ENCODE results near the gene IQCB1. TPM values are rescaled to one million over a fixed set of nuclear protein-coding genes. Genes with fewer than 3 reads are reported as not detected.

The IQCB1 gene
- total and polyA plus RNA-seq, 2 of the 8 experiments (the other 6 are each of a cell fraction or from before 2014, with no cell fraction given), result 21.7 to 31.2 TPM

DNA sequence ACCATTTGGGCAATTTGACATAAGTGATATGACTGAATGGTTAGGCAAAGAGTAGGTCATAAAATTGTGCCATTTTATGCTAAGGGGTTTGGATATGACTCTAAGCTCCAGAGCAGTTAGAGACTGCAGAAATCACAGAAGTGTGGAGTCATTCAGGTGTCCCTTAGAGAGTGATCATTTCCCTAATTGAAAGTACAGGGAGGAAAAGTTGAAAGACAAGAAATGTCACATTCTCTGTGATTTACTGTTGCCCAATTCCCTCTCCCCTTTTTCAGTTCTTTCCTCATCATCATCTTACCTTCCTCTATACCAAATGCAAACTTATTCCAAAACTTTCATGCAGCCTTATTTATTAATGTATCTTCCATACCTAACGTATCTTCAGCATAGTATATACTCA is 82.6 kb downstream of the IQCB1 start (continued):
- TF ChIP-seq HDAC2 (IDR thresholded peaks at IDR 0.05; ENCODE audit: borderline replicate concordance in 1 of 2, low read depth in 2 of 2, low read length in 2 of 2) (no peak), SP1 (IDR thresholded peaks at IDR 0.05; ENCODE audit: low read depth, low read length) (no peak), CTBP2 (IDR thresholded peaks at IDR 0.05; ENCODE audit: borderline replicate concordance, insufficient read depth, insufficient read length, low read length) (no peak), NANOG (IDR thresholded peaks at IDR 0.05; ENCODE audit: insufficient read depth, low read depth, low read length, poor library complexity, severe bottlenecking) (no peak)
- TF ChIP-seq, protein P1, sequence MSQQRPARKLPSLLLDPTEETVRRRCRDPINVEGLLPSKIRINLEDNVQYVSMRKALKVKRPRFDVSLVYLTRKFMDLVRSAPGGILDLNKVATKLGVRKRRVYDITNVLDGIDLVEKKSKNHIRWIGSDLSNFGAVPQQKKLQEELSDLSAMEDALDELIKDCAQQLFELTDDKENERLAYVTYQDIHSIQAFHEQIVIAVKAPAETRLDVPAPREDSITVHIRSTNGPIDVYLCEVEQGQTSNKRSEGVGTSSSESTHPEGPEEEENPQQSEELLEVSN (IDR thresholded peaks at IDR 0.05), result no peak
- TF ChIP-seq, protein P2, sequence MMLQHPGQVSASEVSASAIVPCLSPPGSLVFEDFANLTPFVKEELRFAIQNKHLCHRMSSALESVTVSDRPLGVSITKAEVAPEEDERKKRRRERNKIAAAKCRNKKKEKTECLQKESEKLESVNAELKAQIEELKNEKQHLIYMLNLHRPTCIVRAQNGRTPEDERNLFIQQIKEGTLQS (IDR thresholded peaks at IDR 0.05; ENCODE audit: insufficient read depth, low read depth, low read length), result no peak
